ENCODE results near the gene FKBP14.
"Not testable (repeated sequence)": the region's sequence is repeated elsewhere in the genome, so short reads cannot be mapped to it uniquely, and the experiment has no call there.

The FKBP14 gene

DNA sequence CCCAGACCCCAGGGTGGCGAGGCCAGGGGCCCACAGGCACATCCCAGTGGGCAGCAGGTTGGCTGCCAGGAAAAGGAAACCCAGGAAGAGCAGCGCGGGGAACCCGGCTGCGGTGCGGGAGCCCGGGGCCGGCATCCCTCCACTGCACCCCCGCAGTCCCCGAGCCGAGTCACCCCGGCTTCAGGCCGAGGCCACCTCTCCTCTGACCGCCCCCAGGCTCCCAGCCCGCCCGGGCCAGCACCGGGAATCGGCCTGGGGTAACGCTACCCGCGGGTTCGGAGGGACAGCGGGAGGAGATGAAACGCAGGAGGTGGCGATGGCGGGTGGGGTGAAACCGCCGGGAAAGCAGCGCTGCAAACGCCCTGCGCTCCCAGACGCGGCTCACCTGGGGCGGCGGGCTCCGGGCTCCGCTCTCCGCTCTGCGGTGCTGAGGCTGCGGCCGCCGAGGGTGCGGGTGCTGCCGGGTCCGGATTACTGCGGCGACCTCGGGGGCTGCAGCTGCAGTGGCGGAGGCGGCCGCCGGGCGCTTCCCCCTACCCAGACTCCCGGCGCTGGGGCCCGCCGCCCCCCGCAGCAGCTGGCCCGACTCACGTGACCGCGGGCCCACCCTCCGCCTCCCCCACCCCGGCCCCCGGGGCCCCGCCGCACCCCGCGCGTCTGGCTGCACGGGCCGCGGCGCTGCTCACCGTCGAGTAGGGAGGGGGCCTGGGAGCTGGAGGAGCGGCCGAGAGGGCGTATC lies 37.1 kb downstream of the FKBP14 start, which contains the start of gene SCRN1:
Gene SCRN1 (minus strand): TSS at position 545 of the 739 bp plus-strand sequence. CDS start 20,734 bp downstream, outside the sequence.
- peak in 1 of 4 experiments; percentile 8 for DNase-seq

DNA sequence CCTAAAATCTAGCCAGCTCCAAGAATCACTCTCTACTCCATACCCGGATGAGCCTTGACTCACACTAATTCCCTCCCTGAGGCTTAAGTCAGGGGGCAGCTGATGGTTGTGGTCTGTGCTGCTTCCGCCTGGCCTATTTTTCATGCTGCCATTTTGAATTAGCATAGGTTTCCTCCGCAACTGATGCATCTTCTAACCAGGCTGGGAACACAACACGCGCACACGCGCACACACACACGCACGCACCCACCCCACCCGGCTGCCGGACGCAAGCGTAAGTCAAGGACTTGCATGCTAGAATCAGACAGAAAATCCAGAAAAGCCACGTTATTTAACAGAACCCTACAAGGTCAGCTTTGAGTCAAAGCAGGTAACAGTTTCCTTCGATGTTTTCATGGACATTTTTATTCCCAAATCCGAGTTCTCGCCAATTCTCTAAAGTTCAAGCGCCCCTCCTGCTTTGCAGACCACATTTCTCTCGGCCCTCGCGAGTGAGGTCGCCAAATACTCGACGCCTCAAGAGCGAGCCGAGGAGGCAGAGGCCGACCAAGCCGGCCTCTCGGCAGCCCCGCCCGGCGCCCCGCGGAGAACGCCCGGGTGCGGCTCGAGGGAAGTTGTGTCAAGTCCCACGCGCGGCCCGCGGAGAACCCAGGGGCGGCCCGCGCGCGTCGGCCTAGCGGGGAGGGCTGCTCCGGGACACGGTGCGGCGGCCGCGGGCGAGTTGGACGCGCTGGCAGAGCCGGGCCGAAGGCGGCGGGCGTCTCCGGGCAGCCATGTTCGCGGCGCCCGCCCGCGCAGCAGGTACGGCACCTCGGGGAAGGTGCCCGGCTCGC lies 37.9 kb downstream of the FKBP14 start:
- peak in 1 of 4 experiments; percentile 6 for DNase-seq

GRCh38 chr7:29987811-29988317 lies 38.6 kb downstream of the FKBP14 start:
- DNase-seq: no peak

DNA sequence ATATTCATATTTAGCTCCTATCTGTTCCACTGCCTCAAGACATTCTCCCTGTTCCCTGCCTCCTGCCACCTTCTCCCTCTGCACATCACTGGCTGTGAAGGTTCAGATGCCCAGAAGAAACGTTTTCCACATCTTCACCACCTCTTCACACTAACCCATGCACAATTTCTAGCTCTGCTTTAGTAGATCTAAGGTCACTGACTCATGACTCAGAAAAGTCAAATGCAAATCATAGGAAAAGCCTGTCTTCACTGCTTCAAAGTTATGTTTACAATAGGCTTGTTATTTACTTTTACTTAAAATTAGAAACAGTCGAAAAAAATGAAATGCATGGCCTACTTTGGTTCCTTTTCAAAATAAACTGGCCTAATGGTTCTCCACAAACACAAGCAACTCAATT lies 39.4 kb downstream of the FKBP14 start:
- no peak for DNase-seq

DNA sequence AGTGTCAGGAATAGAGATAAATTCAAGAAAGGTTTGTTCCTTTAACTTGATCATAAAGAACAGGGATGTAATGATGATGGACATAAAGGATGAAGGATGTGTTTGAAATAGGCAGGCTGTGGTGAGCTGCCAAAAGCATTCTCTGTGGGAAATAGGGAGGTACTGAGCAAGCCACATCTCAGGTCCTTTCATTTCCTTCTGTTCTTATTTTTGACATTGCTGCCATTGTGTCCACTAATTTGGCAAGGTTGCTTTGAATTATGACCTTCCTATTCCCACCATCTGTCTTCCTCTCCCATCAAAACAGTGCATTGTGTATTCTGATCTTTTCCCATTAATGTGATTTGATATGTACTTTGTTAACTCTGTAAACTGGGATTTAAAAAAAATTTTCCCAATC lies 46.4 kb downstream of the FKBP14 start:
- no peak for DNase-seq

DNA sequence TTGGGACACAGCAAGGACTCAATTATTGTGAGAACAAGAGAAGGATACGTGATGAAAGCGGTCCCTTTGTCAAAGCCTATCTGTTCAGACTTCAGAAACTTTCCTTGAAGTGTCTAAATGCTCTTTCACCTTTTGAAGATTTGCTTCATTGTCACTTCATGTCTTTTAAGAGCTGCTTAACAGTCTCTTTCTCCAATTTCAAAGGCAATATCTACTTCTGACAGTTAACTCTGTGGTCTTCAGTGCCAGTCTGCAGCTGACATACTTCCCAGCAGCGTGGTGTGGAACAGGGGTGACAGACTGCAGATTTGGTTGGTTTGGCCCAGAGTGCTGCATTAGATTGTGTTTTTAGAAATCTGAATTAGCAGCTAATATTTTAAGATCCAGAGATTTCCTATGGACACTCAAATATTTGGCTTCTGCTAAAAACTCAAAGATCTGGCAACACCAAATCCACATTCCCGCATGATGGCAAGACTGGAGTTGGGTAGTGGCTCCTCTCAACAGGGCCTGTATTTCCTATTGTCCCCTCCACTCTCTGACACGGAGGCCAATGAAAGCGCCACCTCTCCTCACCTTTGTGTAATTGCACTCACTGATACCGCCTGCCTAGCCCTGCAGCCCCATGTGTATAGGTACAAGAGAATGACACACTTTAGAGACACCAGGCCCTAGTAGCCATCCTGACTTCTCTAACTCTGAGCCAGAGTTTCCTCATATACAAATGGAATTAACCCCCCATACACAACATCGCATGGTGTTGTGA lies 48.4 kb downstream of the FKBP14 start:
- no peak for DNase-seq

DNA sequence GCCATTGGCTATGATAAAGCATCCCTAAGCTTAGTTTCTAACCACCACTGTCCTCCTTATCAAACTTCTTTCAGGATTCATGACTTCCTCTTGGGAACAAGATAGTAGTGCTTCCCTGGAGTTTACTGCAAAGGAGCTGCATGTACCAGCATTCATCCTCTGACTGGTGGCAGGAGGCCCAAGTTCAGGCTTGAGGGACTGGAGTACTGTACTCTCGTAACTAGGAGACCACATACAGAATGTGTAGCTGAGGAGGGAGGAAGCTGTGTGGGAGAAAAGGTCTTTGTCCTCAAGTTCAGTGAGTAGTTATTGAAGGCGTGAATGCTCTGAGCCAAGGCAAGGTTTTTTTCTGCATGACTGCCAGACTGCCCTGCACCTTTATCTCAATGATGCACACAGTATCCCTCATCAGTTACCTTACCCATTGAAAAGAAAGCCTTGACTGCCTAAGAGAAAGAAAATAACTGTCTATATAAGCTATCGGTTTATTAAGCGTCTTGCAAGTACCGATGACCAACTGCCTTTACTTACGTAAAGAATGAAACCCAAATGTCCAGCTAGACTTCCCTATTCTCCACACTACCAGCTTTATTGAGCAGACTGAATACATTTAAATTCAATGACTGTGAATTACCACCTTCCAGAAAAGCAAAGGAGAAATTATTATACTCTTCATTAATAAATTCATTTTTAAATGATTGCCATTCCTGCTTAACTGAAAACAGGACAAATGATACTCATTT lies 49.7 kb downstream of the FKBP14 start:
- DNase-seq: no peak

- no peak for DNase-seq
These were observed 50.2 kb downstream of the FKBP14 start for GRCh38 chr7:29976266-29976665.

DNA sequence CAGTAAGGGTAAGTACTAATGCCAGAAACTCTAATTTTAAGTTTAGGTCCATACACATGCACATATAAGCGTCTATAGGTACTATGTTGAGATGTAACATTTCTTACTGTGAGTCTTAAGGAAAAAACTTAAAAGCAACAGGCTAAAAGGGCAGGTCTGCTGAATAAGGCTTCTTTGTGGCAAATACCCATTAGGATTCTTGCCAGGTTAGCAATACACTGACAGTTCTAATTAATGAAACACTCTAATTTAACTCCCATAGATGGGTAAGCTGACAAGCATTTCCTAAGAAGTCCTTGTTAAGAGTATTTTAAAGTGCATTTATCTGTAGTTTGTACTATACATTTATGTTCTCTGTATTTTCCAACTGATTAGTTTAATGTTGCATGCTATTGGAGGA lies 50.9 kb downstream of the FKBP14 start:
- DNase-seq: no peak

- no peak for DNase-seq
These were observed 52.2 kb downstream of the FKBP14 start for GRCh38 chr7:29974286-29974685.

- no peak for DNase-seq
These were observed 54.2 kb downstream of the FKBP14 start for GRCh38 chr7:29972315-29972669.

GRCh38 chr7:29971566-29972314 lies 54.8 kb downstream of the FKBP14 start:
- no peak for DNase-seq

DNA sequence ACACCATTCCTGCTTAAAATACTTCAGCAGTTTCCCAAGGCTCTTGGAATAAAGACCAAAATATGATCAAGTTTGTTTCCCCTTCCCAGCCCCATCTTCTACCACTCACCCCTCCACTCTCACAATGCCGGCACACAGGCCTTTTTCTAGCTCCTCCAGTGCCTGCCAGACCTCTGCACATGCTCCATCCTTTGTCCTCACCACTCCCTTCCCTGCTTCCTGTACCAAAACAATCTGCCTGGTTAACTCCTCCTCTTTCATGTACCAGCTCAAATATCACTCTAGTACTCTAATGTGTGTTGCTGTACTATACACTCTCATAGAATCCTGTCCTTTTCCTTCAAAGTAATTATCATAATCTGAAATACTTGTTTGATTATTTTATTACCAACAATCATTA lies 56.3 kb downstream of the FKBP14 start:
- no peak for DNase-seq

DNA sequence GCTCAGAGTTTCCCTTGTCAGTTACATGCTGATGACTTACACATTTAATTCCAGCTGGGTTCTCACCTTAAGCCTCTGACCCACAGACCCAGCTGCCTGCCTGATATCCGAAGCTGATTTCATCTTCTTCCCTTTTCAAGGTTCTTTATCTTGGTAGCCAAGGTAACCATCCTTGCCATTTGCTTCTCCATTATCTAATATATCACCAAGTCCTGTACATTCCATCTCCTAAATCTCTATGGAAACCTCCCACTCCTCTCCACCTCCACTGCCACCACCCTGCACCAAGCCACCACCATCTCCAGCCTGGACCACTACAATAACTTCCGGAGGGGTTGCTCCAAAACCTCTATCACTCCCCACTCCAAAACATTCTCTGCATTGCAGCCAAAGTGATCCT lies 56.8 kb downstream of the FKBP14 start:
- no peak for DNase-seq

- no peak for DNase-seq
These were observed 57.7 kb downstream of the FKBP14 start for GRCh38 chr7:29968683-29969395.

DNA sequence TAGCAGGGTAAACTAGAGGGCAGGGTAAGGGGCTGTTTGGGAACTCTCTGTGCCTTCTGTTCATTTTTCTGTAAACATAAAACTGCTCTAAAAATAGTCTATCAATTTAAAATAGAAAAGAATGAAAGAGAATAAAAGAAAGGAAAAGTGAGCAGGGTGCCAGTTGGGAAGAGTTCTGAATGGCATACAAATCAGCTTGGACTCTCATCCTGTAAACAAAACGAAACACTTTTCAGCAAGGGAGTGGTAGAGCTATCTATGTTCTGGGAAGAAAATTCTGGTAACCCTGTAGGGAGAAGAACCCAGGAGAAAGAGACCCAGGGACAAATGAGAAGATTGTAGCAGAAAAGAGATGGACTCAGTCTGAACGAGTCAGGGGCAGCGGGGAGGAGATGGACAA lies 61.5 kb downstream of the FKBP14 start:
- DNase-seq: no peak

DNA sequence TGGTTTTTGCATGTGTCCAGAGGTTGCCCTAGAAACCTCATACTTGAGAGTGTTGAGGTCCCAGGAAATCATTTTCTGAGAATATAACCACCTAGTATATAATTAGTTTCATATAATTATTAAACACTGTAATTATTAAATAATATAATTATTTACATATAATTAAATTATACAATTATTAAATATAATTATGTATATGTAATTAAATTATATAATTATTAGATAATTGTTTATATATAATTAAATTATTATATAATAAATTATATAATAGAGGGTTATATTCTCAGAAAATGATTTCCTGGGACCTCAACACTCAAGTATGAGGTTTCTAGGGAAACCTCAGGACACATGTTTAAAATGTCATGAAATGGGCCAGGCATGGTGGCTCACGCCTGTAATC lies 64.5 kb downstream of the FKBP14 start:
- no peak for DNase-seq

DNA sequence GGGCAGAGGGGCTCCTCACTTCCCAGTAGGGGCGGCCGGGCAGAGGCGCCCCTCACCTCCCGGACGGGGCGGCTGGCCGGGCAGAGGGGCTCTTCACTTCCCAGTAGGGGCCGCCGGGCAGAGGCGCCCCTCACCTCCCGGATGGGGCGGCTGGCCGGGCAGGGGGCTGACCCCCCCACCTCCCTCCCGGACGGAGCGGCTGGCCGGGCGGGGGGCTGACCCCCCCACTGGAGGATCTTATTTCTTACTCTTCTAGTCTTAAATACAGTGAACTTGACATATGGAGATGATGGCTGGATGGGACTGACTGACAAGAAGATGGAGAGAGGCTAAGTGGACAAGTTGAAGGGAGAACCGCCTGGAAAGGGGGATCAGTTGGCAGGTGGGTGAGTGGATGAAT lies 64.9 kb downstream of the FKBP14 start:
- DNase-seq: not testable (repeated sequence)

Measured in activated naive CD4-positive, alpha-beta T cell (primary cell).